Rectal smooth muscle tissue (tissue), 1 donor: Measurements from ENCODE around the gene ZP3.
A peak's percentile ranks its signal among the peaks of the same experiment; 100 is the strongest.
"Not testable (repeated sequence)": the region's sequence is repeated elsewhere in the genome, so short reads cannot be mapped to it uniquely, and the experiment has no call there.

ENCODE experiments used
- H3K27ac ChIP-seq: one replicate; pipeline ENCODE4 v1.7.0; 2013; ENCODE audit warnings: low read depth, low read length, inconsistent platforms
- H3K27me3 ChIP-seq: one replicate; pipeline ENCODE4 v1.7.0; 2013; ENCODE audit warnings: low read length; ENCODE audit not compliant: control insufficient read depth, insufficient read depth
- H3K36me3 ChIP-seq: one replicate; pipeline ENCODE4 v1.7.0; 2013; ENCODE audit warnings: low read length; ENCODE audit not compliant: control insufficient read depth, insufficient read depth
- H3K4me1 ChIP-seq: one replicate; pipeline ENCODE4 v1.7.0; 2013; ENCODE audit warnings: low read length; ENCODE audit not compliant: control insufficient read depth, insufficient read depth
- H3K4me3 ChIP-seq: one replicate; pipeline ENCODE4 v1.7.0; 2013; ENCODE audit warnings: low read length
- H3K9ac ChIP-seq: one replicate; pipeline ENCODE4 v1.7.0; 2013; ENCODE audit warnings: low read length

ZP3 gene

DNA sequence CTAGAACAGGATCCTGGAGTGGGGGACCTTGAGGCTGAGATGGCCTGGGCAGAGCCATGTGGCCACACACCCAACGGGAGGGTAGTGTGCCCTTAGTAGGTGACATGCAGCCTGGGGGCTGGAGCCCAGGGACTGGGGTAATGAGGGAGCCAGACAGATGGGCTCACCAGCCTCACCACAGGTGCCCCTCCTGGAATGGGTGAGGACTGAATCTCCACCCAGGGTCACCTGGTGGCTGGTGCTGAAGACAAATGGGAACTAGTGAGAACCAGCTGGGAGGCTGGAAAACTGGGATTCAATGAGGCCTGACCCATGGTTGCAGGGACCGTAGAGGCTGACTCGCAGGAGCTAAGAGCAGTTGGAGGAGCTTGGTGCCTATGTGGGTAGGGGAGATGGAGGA, 6.1 kb downstream of the ZP3 start:
- Histone ChIP-seq H3K36me3 (no peaks in the 10 kb centered on the region), H3K27me3 (no peaks in the 10 kb centered on the region), H3K9ac (no peak overlapping the region), H3K4me1 (no peaks in the 10 kb centered on the region), H3K27ac (no peak overlapping the region), H3K4me3 (no peak overlapping the region)

DNA sequence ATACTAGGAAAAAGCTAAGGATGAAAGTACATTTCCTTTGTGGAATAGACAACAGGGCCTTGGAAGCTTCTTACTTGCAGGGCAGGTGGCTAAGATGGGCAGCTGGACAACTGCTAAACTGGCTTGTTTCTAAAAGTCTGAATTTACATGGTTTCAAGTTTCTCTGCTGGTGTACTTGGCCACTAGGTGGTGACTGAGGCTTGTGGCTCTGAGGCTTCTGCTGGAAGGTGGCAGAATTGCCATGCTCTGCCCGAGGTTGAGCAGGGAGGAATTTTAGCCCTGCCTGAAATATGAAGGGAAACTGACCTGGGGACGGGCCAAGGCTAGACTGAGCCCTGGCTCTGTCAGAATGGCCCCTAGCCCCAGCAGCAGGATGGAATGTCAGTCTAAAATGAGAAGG, 13.1 kb downstream of the ZP3 start:
- H3K27ac ChIP-seq, H3K4me1 ChIP-seq, H3K9ac ChIP-seq, H3K4me3 ChIP-seq, H3K36me3 ChIP-seq, H3K27me3 ChIP-seq: not testable (repeated sequence)

DNA sequence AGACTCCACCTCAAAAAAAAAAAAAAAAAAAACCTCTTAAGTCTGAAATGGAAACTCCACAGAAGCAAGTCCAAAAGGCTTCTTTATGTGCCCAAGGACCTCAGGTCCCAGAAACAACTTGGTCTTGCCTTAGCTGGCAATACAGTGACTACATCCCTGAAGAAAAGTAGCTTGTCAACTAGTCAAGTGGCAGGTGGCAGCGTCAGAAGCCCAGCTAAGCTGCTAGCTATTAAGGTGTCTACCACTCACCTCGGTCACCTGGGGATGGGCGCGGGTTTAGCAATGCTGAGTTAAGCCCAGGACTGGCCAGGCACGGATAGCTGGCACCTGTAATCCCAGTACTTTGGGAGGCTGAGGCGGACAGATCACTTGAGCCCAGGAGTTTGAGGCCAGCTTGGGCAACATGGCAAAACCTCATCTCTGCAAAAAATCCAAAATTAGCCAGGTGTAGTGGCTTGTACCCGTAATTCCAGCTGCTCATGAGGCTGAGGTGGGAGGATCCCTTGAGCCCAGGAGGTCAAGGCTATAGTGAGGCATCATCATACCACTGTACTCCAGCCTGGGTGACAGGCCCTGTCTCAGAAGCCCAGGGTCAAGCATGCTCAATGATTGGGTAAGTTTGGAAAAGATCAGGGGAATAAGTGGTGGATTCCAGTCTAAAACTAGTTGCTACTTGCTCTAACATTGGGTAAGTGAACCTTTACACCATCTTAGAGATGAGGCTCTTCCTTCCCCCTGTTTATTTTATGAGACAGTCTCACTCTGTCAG, 14.6 kb downstream of the ZP3 start:
- not testable (repeated sequence) for H3K9ac ChIP-seq, H3K4me3 ChIP-seq, H3K27me3 ChIP-seq, H3K36me3 ChIP-seq, H3K27ac ChIP-seq, H3K4me1 ChIP-seq

DNA sequence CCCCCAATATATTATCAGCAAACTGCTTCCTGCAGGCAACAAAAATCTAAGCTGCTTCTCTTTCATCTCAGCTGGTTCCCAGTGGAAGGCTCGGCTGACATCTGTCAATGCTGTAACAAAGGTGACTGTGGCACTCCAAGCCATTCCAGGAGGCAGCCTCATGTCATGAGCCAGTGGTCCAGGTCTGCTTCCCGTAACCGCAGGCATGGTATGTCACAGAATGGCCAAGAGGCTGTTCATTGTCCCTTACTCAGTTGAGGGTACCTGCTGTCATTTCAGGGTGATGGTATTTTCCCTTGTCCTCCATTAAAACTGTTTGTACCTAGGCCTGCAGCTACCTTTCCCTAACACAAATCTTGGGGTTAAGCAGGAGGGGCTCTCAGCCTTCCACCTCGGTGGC, 15.7 kb downstream of the ZP3 start:
- not testable (repeated sequence) for H3K4me3 ChIP-seq, H3K4me1 ChIP-seq, H3K27ac ChIP-seq, H3K27me3 ChIP-seq, H3K9ac ChIP-seq, H3K36me3 ChIP-seq

DNA sequence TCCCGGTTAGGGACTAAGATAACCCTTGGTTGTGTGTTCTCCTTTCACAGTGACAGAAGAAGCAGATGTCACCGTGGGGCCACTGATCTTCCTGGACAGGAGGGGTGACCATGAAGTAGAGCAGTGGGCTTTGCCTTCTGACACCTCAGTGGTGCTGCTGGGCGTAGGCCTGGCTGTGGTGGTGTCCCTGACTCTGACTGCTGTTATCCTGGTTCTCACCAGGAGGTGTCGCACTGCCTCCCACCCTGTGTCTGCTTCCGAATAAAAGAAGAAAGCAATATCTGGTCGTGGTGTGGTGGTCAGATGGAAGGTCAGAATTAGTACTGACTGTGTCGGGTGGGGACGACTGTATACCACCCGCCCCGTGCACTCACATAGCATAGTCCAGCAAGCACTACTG, 17.0 kb downstream of the ZP3 start:
- H3K36me3 ChIP-seq, H3K27me3 ChIP-seq, H3K4me1 ChIP-seq, H3K9ac ChIP-seq, H3K4me3 ChIP-seq, H3K27ac ChIP-seq: not testable (repeated sequence)

DNA sequence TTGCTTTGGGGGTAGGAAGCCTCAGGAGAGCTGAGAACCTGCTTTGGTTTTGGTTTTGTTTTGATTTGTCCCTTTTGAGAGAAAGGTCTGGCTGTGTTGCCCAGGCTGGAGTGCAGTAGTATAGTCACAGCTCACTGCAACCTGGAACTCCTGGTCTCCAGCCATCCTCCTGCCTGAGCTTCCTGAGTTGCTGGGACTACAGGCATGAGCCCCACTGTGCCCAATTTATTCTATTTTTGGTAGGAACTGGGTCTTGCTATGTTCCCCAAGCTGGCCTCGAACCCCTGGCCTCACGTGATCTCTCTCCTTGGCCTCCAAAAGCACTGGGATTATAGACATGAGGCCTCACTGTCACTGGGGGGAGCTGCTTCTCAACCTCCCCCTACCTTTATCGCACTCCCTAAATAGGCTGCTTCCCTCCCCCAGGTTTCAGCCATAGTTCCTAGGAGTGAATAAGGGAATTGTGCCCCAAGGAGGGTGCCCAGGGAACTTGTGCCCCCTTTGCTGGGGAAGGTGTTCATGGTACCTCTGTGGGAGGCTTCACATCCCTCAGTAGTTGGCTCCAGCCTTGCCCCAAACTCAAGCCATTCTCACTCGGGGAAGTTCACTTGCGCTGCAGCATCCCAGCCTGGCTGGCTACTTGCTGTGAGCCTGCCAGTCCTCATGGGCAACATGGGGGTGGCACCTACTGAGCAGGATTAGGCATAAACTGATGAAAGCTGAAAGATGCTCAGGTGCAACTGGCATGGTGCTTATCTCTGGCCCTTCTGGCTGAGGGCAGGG, 18.1 kb downstream of the ZP3 start:
- not testable (repeated sequence) for H3K27me3 ChIP-seq, H3K36me3 ChIP-seq, H3K27ac ChIP-seq, H3K4me3 ChIP-seq, H3K4me1 ChIP-seq, H3K9ac ChIP-seq

DNA sequence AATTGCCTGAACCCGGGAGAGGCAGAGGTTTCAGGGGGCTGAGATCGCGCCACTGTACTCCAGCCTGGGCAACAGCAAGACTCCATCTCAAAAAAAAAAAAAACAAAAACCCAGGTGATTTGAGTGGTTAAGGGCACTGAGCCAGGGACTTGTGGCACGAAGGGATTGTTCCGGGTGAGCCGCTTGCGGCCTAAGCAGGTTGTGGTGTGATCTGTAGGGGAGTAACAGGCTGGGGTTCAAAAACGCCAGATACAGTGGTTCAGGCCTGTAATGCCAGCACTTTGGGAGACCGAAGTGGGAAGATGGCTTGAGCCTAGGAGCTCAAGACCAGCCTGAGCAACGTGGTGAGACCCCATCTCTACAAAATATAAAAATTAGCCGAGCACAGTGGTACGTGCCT, 19.1 kb downstream of the ZP3 start:
- H3K4me1 ChIP-seq, H3K27ac ChIP-seq, H3K36me3 ChIP-seq, H3K27me3 ChIP-seq, H3K4me3 ChIP-seq, H3K9ac ChIP-seq: not testable (repeated sequence)

DNA sequence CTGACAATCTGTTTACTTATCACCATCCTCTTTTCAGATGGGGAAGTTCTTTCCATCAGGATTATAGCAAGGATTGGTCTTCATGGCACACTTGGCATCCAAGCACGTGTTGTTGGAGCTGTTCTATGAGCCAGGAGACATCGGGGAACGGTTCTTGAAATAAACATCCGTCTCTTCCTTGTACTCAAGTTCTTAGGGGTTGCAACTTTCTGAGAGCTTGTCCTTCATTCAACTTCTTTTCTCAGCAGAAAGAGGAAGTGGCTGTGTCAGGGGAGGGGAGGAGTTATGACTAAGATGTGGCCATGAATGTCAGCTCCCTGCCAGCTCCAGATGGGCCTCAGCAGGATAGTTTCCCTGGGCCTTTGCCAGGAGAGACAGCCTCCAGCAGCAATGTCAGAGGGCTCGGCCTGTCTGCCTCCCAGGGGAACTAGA, 20.8 kb downstream of the ZP3 start:
- not testable (repeated sequence) for H3K4me1 ChIP-seq, H3K36me3 ChIP-seq, H3K27ac ChIP-seq, H3K27me3 ChIP-seq, H3K9ac ChIP-seq
- H3K4me3 ChIP-seq: peak overlapping the region; percentile 21

DNA sequence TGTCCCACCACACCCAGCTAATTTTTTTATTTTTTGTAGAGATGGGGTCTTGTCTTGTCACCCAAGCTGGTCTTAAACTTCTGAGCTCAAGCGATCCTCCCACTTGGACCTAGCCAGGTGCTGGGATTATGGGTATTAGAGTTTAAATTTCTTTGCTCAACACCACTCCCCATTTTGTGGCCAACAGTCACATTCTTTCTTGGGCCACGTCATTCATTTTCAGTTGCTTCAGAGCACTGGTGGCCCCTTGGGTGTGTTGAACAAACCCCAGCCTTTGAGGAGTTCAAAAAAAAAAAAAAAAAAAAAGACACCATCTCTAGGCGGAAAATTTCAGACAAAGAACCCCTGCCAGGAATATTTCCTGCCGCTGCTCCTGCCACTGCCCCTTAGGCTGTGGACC, 32.3 kb downstream of the ZP3 start:
- not testable (repeated sequence) for H3K4me1 ChIP-seq, H3K4me3 ChIP-seq, H3K27ac ChIP-seq, H3K27me3 ChIP-seq, H3K36me3 ChIP-seq, H3K9ac ChIP-seq

DNA sequence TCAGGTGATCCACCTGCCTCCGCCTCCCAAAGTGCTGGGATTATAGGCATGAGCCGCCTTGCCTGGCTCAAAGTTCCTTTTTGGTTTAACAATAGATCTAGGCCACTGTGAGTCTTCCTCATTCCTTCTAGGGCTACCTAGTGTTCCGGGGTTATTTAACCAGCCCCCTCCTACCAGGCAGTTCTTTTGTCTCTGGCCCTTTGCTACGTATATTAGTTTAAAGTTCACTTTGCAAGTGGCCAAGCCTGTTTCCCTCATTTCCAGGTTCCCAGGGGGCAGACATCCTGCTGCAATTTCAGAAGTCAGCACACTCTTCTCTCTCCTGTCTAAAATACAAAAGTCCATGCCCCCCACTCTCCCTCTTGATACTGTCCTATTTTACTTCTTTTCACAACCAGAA, 33.8 kb downstream of the ZP3 start:
- H3K27me3 ChIP-seq, H3K4me1 ChIP-seq, H3K9ac ChIP-seq, H3K36me3 ChIP-seq, H3K4me3 ChIP-seq, H3K27ac ChIP-seq: not testable (repeated sequence)

DNA sequence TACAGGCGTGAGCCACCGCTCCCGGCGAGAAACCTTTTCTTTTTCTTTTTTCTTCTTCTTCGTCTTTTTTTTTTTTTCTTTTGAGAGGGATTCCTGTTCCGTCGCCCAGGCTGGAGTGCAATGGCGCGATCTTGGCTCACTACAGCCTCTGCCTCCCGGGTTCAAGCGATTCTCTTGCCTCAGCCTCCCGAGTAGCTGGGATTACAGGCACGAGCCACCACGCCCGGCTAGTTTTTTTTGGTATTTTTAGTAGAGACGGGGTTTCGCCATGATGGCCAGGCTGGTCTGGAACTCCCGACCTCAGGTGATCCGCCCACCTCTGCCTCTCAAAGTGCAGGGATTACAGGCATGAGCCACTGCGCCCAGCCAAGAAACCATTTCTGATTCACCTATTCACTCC, 36.0 kb downstream of the ZP3 start:
- H3K9ac ChIP-seq, H3K27ac ChIP-seq, H3K27me3 ChIP-seq, H3K4me1 ChIP-seq, H3K36me3 ChIP-seq, H3K4me3 ChIP-seq: not testable (repeated sequence)

DNA sequence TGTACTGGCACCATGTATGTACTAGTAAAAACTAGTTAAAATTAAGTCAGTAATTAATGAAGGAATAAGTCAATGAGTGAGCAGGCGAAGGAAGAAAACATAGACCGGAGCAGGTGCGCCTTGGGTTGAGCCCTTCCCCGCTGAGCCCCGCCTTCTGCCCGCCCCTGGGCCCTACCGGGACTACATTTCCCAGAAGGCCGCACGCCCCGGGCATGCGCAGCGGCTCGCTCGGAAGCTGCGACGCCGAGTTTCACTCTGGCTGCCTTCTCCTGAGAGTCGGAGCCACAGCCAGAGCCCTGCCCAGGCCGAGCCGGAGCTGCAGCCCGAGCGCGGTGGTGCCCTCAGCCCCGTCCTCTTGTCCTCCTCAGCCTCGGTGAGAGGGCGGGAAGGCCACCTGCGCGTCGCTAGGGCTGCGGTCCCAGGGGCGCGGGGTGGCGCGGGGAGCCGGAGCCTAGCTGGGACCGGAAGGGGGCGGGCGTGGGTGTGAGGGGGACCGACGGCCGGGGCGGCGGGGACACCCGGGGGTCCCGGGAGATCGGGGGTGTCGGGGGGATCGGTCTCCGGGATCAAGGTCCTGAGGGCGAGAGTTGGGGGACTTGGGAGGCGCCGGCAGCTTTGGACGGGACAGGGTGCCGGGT, 36.8 kb downstream of the ZP3 start, which contains the start of gene DTX2:
Gene DTX2 (plus strand): TSS at position 246 of the 638 bp plus-strand sequence. CDS start 18,801 bp downstream, outside the sequence.
- not testable (repeated sequence) for H3K4me3 ChIP-seq, H3K9ac ChIP-seq, H3K27ac ChIP-seq

More for the DNA sequence above, 36.8 kb downstream of the ZP3 start, which contains the start of gene DTX2:
- not testable (repeated sequence) for H3K36me3 ChIP-seq, H3K4me1 ChIP-seq, H3K27me3 ChIP-seq
